Measurements from ENCODE around the gene KIAA0586. TPM values are rescaled to one million over a fixed set of nuclear protein-coding genes. Genes with fewer than 3 reads are reported as not detected.

KIAA0586 gene
- polyA plus RNA-seq, 1 of the 3 experiments (the other 2 are of a cell fraction), result 7.5 TPM

DNA sequence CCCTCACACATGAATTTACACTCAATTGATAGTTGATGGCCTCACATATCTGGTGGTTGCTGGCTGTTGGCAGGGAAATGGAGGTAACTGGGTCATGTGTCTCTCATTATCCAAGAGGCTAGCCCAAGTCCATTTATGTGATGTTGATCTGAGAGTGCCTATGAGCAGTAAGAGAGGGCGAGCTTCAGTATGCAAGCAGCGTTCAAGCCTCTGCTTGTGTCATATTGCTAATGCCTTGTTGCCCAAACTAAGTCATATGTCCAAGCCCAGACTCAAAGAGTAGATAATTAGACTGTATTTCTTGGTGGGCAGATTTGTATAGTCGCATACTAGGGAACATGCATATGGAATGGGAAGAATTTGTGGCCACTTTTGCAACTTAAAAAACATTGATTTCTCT lies 126.4 kb downstream of the KIAA0586 start:
- 92% methylated on average over 3 of the region's 3 CpGs for WGBS (ENCODE audit: low lambda C conversion rate)
- Histone ChIP-seq H3K79me2 (ENCODE audit: insufficient read depth) (no peaks in the 10 kb centered on the region), H3F3A (replicated peaks; ENCODE audit: insufficient read depth) (no peaks in the 10 kb centered on the region), H3K36me3 (replicated peaks in 1 of 2; ENCODE audit: control insufficient read depth in 1 of 2, insufficient read depth in 2 of 2, low read length in 1 of 2) (no peaks in the 10 kb centered on the region), H3K9ac (no peak overlapping the region), H3K9me2 (no peaks in the 10 kb centered on the region), H3K9me3 (no peaks in the 10 kb centered on the region), H3K4me1 (ENCODE audit: control insufficient read depth in 1 of 2, insufficient read depth in 2 of 2, low read depth in 1 of 2, low read length in 1 of 2) (no peaks in the 10 kb centered on the region), H3K4me2 (no peak overlapping the region), H3K4me3 (ENCODE audit: low read depth in 2 of 2, low read length in 1 of 2) (no peak overlapping the region), H4K20me1 (ENCODE audit: insufficient read depth) (no peaks in the 10 kb centered on the region), H3K27me3 (ENCODE audit: insufficient read depth) (no peaks in the 10 kb centered on the region), H3K27ac (ENCODE audit: low read depth in 2 of 2, low read length in 1 of 2) (no peak overlapping the region), H2AFZ (ENCODE audit: low read depth) (no peak overlapping the region)
- no peak for TF ChIP-seq POLR2AphosphoS5 (IDR thresholded peaks at IDR 0.05; ENCODE audit: low read depth, low read length)
- TF ChIP-seq, protein P1, sequence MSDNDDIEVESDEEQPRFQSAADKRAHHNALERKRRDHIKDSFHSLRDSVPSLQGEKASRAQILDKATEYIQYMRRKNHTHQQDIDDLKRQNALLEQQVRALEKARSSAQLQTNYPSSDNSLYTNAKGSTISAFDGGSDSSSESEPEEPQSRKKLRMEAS (IDR thresholded peaks at IDR 0.05; ENCODE audit: low read depth), result no peak
- TF ChIP-seq TAF1 (IDR thresholded peaks at IDR 0.05; ENCODE audit: borderline replicate concordance, low read depth, low read length), result no peak
- TF ChIP-seq SMC3 (IDR thresholded peaks at IDR 0.05; ENCODE audit: low read depth, low read length), result no peak
- no peak for TF ChIP-seq NFIC (IDR thresholded peaks at IDR 0.05; ENCODE audit: borderline replicate concordance)
- no peak for TF ChIP-seq FOXM1 (IDR thresholded peaks at IDR 0.05; ENCODE audit: low read depth)
- TF ChIP-seq, protein P2, sequence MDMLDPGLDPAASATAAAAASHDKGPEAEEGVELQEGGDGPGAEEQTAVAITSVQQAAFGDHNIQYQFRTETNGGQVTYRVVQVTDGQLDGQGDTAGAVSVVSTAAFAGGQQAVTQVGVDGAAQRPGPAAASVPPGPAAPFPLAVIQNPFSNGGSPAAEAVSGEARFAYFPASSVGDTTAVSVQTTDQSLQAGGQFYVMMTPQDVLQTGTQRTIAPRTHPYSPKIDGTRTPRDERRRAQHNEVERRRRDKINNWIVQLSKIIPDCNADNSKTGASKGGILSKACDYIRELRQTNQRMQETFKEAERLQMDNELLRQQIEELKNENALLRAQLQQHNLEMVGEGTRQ (IDR thresholded peaks at IDR 0.05; ENCODE audit: borderline replicate concordance, low read depth, low read length), result no peak
- no peak for TF ChIP-seq GABPA (IDR thresholded peaks at IDR 0.05; ENCODE audit: low read depth)
- no peak for TF ChIP-seq TEAD4 (IDR thresholded peaks at IDR 0.05; ENCODE audit: borderline replicate concordance, insufficient read depth)
- TF ChIP-seq CTCF (IDR thresholded peaks at IDR 0.05), result no peak
- TF ChIP-seq ELF1 (IDR thresholded peaks at IDR 0.05), result no peak
- TF ChIP-seq, protein P3, sequence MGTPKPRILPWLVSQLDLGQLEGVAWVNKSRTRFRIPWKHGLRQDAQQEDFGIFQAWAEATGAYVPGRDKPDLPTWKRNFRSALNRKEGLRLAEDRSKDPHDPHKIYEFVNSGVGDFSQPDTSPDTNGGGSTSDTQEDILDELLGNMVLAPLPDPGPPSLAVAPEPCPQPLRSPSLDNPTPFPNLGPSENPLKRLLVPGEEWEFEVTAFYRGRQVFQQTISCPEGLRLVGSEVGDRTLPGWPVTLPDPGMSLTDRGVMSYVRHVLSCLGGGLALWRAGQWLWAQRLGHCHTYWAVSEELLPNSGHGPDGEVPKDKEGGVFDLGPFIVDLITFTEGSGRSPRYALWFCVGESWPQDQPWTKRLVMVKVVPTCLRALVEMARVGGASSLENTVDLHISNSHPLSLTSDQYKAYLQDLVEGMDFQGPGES (IDR thresholded peaks at IDR 0.05; ENCODE audit: low read depth, low read length), result no peak
- no peak for TF ChIP-seq NRF1 (IDR thresholded peaks at IDR 0.05; ENCODE audit: low read depth, low read length)
- CTCF ChIA-PET, result interaction anchor here (2.0 to 3.7 kb wide), 2 partner anchors 9 to 17 kb away, joined by 7 to 8 read pairs; no protein-coding TSS in a partner anchor
- no peak for DNase-seq
- POLR2A ChIA-PET, result no interaction called here

- H3K9me2 ChIP-seq, result no peaks in the 10 kb centered on the region
- no peak overlapping the region for H3K4me3 ChIP-seq (ENCODE audit: low read depth in 2 of 2, low read length in 1 of 2)
- no peaks in the 10 kb centered on the region for H3K4me1 ChIP-seq (ENCODE audit: control insufficient read depth in 1 of 2, insufficient read depth in 2 of 2, low read depth in 1 of 2, low read length in 1 of 2)
- H3F3A ChIP-seq (replicated peaks; ENCODE audit: insufficient read depth), result no peaks in the 10 kb centered on the region
- no peaks in the 10 kb centered on the region for H4K20me1 ChIP-seq (ENCODE audit: insufficient read depth)
- no peak for DNase-seq
- ChIA-PET POLR2A (no interaction called here), CTCF (interaction anchor here (1.2 to 3.7 kb wide), 2 partner anchors 11 to 54 kb away, joined by 4 to 8 read pairs; no protein-coding TSS in a partner anchor)
- H3K36me3 ChIP-seq (replicated peaks in 1 of 2; ENCODE audit: control insufficient read depth in 1 of 2, insufficient read depth in 2 of 2, low read length in 1 of 2), result no peaks in the 10 kb centered on the region
- H3K9me3 ChIP-seq, result no peaks in the 10 kb centered on the region
- H3K9ac ChIP-seq, result no peak overlapping the region
- no peak overlapping the region for H3K4me2 ChIP-seq
- no peaks in the 10 kb centered on the region for H3K79me2 ChIP-seq (ENCODE audit: insufficient read depth)
- H2AFZ ChIP-seq (ENCODE audit: low read depth), result no peak overlapping the region
- no peaks in the 10 kb centered on the region for H3K27me3 ChIP-seq (ENCODE audit: insufficient read depth)
- no peak overlapping the region for H3K27ac ChIP-seq (ENCODE audit: low read depth in 2 of 2, low read length in 1 of 2)
- TF ChIP-seq FOXM1 (IDR thresholded peaks at IDR 0.05; ENCODE audit: low read depth), result no peak
- TF ChIP-seq, protein P4, sequence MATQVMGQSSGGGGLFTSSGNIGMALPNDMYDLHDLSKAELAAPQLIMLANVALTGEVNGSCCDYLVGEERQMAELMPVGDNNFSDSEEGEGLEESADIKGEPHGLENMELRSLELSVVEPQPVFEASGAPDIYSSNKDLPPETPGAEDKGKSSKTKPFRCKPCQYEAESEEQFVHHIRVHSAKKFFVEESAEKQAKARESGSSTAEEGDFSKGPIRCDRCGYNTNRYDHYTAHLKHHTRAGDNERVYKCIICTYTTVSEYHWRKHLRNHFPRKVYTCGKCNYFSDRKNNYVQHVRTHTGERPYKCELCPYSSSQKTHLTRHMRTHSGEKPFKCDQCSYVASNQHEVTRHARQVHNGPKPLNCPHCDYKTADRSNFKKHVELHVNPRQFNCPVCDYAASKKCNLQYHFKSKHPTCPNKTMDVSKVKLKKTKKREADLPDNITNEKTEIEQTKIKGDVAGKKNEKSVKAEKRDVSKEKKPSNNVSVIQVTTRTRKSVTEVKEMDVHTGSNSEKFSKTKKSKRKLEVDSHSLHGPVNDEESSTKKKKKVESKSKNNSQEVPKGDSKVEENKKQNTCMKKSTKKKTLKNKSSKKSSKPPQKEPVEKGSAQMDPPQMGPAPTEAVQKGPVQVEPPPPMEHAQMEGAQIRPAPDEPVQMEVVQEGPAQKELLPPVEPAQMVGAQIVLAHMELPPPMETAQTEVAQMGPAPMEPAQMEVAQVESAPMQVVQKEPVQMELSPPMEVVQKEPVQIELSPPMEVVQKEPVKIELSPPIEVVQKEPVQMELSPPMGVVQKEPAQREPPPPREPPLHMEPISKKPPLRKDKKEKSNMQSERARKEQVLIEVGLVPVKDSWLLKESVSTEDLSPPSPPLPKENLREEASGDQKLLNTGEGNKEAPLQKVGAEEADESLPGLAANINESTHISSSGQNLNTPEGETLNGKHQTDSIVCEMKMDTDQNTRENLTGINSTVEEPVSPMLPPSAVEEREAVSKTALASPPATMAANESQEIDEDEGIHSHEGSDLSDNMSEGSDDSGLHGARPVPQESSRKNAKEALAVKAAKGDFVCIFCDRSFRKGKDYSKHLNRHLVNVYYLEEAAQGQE (IDR thresholded peaks at IDR 0.05; ENCODE audit: low read depth, low read length), result no peak
- TF ChIP-seq JUND (IDR thresholded peaks at IDR 0.05), result no peak
- TF ChIP-seq RXRA (IDR thresholded peaks at IDR 0.05; ENCODE audit: borderline replicate concordance, low read depth), result no peak
- no peak for TF ChIP-seq EZH2phosphoT487 (IDR thresholded peaks at IDR 0.05; ENCODE audit: borderline replicate concordance, low read depth)
- TF ChIP-seq POLR2AphosphoS5 (IDR thresholded peaks at IDR 0.05; ENCODE audit: low read depth, low read length), result no peak
- TF ChIP-seq, protein P3 (IDR thresholded peaks at IDR 0.05; ENCODE audit: low read depth, low read length), result no peak
- no peak for TF ChIP-seq YY1 (IDR thresholded peaks at IDR 0.05; ENCODE audit: low read depth)
- no peak for TF ChIP-seq NFIC (IDR thresholded peaks at IDR 0.05; ENCODE audit: borderline replicate concordance)
These were observed 128.1 kb downstream of the KIAA0586 start for GRCh38 chr14:58555647-58556046.
